Natural killer cell (primary cell): Measurements from ENCODE around the gene ATP11A. TPM values are rescaled to one million over a fixed set of nuclear protein-coding genes. Genes with fewer than 3 reads are reported as not detected.

Experiments
- ATAC-seq, 3 donors: fragments of 150-1000 bp in 2 of 3; fragments of 200-7000 bp in 1 of 3; cut with Tn5 transposase; 1 replicate in 1 of 3; 2 replicates in 2 of 3; pipeline ENCODE4 v1.10.0; 2021; ENCODE audit warnings: mild to moderate bottlenecking in 2 of 3, moderate library complexity in 2 of 3
- DNase-seq, 2 donors: peaks; one replicate each; pipeline versions ENCODE4 v3.0.0 to v3.0.0-alpha.2; 2013 to 2021; ENCODE audit warnings: mixed read lengths in 1 of 2
- H3K27ac ChIP-seq: one replicate; pipeline ENCODE4 v1.5.1; 2013; ENCODE audit warnings: mild to moderate bottlenecking, low read length
- H3K27me3 ChIP-seq: one replicate; pipeline ENCODE4 v1.6.1; 2013; ENCODE audit warnings: low read length; ENCODE audit not compliant: control insufficient read depth, insufficient read depth
- H3K36me3 ChIP-seq: one replicate; pipeline ENCODE4 v1.6.1; 2013; ENCODE audit warnings: low read length; ENCODE audit not compliant: control insufficient read depth, insufficient read depth
- H3K4me1 ChIP-seq: one replicate; pipeline ENCODE4 v1.6.1; 2013; ENCODE audit warnings: low read length; ENCODE audit not compliant: control insufficient read depth, insufficient read depth
- H3K4me3 ChIP-seq: one replicate; pipeline ENCODE4 v1.5.1; 2013; ENCODE audit warnings: low read length
- H3K9me3 ChIP-seq: one replicate; pipeline ENCODE4 v1.6.1; 2013; ENCODE audit warnings: low read length; ENCODE audit not compliant: control insufficient read depth, insufficient read depth
- H3K27ac Mint-ChIP-seq, 2 donors: one replicate each; pipeline ENCODE4 v1.8.0; 2022; ENCODE audit warnings: mild to moderate bottlenecking in 2 of 2, mixed read lengths in 2 of 2, moderate library complexity in 1 of 2
- H3K27me3 Mint-ChIP-seq, 2 donors: one replicate each; pipeline ENCODE4 v1.8.0; 2022; ENCODE audit warnings: low read depth in 2 of 2, mixed read lengths in 2 of 2
- H3K36me3 Mint-ChIP-seq: one replicate; pipeline ENCODE4 v1.8.0; 2022; ENCODE audit warnings: mixed read lengths
- H3K4me1 Mint-ChIP-seq, 2 donors: one replicate each; pipeline ENCODE4 v1.8.0; 2022; ENCODE audit warnings: mixed read lengths in 2 of 2
- H3K4me3 Mint-ChIP-seq: one replicate; pipeline ENCODE4 v1.8.0; 2022; ENCODE audit warnings: mild to moderate bottlenecking, moderate library complexity, mixed read lengths
- H3K9me3 Mint-ChIP-seq, 2 donors: one replicate each; pipeline ENCODE4 v1.8.0; 2022; ENCODE audit warnings: mixed read lengths in 2 of 2
- WGBS: methylation state at CpG from one replicate; pipeline ENCODE4 v1.1.7; 2013; ENCODE audit warnings: missing lambda C conversion rate; ENCODE audit not compliant: insufficient coverage; 5-methylcytosine and 5-hydroxymethylcytosine counted together
- intact Hi-C: fragments of 100-400 bp; cut with micrococcal nuclease; formaldehyde crosslinking; loops from one replicate; pipeline ENCODE4 v1.14.2; 2022
- total RNA-seq, 4 donors: library from RNA; stranded (reverse); fragments of 120-200 nt in 1 of 4; gene quantifications; one replicate each; pipeline versions ENCODE4 v1.2.3 to v1.2.4, GENCODE V29; 2013 to 2022
- TF ChIP-seq, protein P1 (sequence below): fragments of 200-600 bp; IDR thresholded peaks from one replicate; pipeline ENCODE4 v1.8.0; 2022; ENCODE audit warnings: antibody characterized with exemption

Gene ATP11A
- total RNA-seq, 3 donors from 2014 or later (not counting 1 experiment from before 2014, with no cell fraction given) = 47.1 to 68.6 (median 50.7) TPM

DNA sequence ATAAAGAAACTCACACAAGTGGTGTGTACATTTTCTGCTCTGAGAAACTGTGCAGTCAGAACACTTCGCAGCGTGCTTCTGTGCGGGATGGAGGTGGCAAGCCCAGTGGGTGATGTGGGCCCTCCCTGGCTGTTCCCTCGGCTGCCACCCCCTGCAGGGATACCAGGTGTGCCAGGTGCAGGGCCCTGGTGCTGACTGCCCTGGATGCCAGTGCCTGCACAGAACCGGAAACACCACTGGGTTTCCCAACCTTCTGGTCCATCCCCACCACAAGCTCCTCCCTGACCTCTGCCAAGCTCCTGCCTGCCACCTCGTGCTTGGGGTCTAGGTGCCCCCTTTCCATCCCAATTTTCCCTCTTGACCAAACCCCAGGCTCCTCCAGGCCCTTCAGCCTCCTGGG is 197.3 kb downstream of the ATP11A start:
- Mint-ChIP-seq H3K4me1 (no peaks in the 10 kb centered on the region), H3K9me3 (no peaks in the 10 kb centered on the region), H3K36me3 (no peaks in the 10 kb centered on the region), H3K27ac (no peak overlapping the region), H3K4me3 (no peak overlapping the region), H3K27me3 (no peaks in the 10 kb centered on the region)
- ATAC-seq = no peak
- no peak overlapping the region for H3K4me3 ChIP-seq
- no peak for DNase-seq
- WGBS = 89% methylated on average over 6 of the region's 6 CpGs
- intact Hi-C loops = no loop called here
- H3K27me3 ChIP-seq = no peaks in the 10 kb centered on the region
- peaks cover 3% of the 10 kb centered on the region for H3K4me1 ChIP-seq
- TF ChIP-seq, protein P1, sequence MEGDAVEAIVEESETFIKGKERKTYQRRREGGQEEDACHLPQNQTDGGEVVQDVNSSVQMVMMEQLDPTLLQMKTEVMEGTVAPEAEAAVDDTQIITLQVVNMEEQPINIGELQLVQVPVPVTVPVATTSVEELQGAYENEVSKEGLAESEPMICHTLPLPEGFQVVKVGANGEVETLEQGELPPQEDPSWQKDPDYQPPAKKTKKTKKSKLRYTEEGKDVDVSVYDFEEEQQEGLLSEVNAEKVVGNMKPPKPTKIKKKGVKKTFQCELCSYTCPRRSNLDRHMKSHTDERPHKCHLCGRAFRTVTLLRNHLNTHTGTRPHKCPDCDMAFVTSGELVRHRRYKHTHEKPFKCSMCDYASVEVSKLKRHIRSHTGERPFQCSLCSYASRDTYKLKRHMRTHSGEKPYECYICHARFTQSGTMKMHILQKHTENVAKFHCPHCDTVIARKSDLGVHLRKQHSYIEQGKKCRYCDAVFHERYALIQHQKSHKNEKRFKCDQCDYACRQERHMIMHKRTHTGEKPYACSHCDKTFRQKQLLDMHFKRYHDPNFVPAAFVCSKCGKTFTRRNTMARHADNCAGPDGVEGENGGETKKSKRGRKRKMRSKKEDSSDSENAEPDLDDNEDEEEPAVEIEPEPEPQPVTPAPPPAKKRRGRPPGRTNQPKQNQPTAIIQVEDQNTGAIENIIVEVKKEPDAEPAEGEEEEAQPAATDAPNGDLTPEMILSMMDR = no peak
- no peak overlapping the region for H3K27ac ChIP-seq
- H3K36me3 ChIP-seq = peaks cover 2% of the 10 kb centered on the region
- H3K9me3 ChIP-seq = no peaks in the 10 kb centered on the region

- H3K36me3 ChIP-seq = no peaks in the 10 kb centered on the region
- WGBS = 92% methylated on average over 10 of the region's 10 CpGs
- H3K4me1 ChIP-seq = peaks cover 3% of the 10 kb centered on the region
- no peaks in the 10 kb centered on the region for H3K9me3 ChIP-seq
- H3K4me3 ChIP-seq = no peak overlapping the region
- no peaks in the 10 kb centered on the region for H3K27me3 ChIP-seq
- no peaks in the 10 kb centered on the region for H3K4me1 Mint-ChIP-seq
- TF ChIP-seq, protein P1 = no peak
- no peak overlapping the region for H3K27ac ChIP-seq
- H3K27ac Mint-ChIP-seq = no peak overlapping the region
- intact Hi-C loops = no loop called here
- no peak overlapping the region for H3K4me3 Mint-ChIP-seq
- no peaks in the 10 kb centered on the region for H3K9me3 Mint-ChIP-seq
- ATAC-seq (no peak), DNase-seq (no peak)
- no peaks in the 10 kb centered on the region for H3K36me3 Mint-ChIP-seq
- no peaks in the 10 kb centered on the region for H3K27me3 Mint-ChIP-seq
Measured at GRCh38 chr13:112887557-112887991, 197.7 kb downstream of the ATP11A start.

- Mint-ChIP-seq H3K9me3 (no peaks in the 10 kb centered on the region), H3K27ac (no peak overlapping the region), H3K4me3 (no peak overlapping the region), H3K4me1 (peaks cover 7 to 8% of the 10 kb centered on the region in 2 donors), H3K36me3 (no peaks in the 10 kb centered on the region), H3K27me3 (peaks cover 6 to 8% of the 10 kb centered on the region in 2 donors)
- Histone ChIP-seq H3K4me3 (no peak overlapping the region), H3K9me3 (no peaks in the 10 kb centered on the region), H3K4me1 (peaks cover 7% of the 10 kb centered on the region), H3K27ac (no peak overlapping the region), H3K27me3 (no peaks in the 10 kb centered on the region), H3K36me3 (no peaks in the 10 kb centered on the region)
- no peak for DNase-seq
- intact Hi-C loops = no loop called here
- no peak for ATAC-seq
- WGBS = 92% methylated on average over 34 of the region's 34 CpGs
- TF ChIP-seq, protein P1 = no peak
Measured at GRCh38 chr13:112888238-112889111, 198.6 kb downstream of the ATP11A start.
